8988T (cell line): Measurements from ENCODE around the gene FANCI.
A peak's percentile ranks its signal among the peaks of the same experiment; 100 is the strongest.

Experiments
- DNase-seq: peaks from one replicate; pipeline ENCODE4 v3.0.0; 2011

The FANCI gene

DNA sequence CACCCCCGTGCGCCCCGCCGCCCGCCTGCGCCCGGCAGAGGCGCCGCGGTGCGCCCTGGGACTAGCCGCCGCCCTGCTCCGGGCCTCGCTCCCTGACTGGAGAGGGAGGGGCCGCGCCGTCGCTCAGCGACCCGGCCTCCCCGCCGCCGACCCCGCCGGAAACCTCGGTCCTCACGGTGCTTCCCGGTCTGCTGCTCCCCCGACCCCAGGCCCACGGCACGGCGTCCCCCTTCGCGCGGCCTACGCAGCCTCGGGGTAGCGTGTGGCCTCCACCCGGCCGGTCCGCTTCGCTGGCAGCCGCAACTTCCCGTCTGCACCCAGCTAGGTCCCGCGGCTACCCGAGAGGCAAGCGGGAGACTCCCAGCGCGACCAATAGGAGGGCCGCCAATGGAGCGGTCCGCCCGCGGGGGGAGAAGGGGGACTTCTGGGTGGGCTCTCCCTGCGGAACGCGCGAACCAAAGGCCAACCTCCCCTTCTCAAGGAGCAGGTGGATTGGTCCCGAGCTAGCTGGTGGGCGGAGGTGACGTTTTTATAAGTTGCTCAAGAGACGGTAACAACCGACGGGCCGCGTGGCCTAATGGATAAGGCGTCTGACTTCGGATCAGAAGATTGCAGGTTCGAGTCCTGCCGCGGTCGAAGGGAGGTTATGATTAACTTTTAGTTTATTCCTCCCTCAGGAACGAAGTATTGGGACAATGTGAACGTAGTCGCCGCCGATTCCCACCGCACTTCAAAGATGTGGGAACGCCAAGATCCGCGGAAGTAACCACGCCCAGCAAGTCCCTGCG lies 90.9 kb downstream of the FANCI start, which contains the start of gene POLG:
TSS of gene POLG (minus strand) at position 315 of the 788 bp plus-strand sequence. CDS start 1,070 bp downstream, outside the sequence.
- DNase-seq, result peak; percentile 90

DNA sequence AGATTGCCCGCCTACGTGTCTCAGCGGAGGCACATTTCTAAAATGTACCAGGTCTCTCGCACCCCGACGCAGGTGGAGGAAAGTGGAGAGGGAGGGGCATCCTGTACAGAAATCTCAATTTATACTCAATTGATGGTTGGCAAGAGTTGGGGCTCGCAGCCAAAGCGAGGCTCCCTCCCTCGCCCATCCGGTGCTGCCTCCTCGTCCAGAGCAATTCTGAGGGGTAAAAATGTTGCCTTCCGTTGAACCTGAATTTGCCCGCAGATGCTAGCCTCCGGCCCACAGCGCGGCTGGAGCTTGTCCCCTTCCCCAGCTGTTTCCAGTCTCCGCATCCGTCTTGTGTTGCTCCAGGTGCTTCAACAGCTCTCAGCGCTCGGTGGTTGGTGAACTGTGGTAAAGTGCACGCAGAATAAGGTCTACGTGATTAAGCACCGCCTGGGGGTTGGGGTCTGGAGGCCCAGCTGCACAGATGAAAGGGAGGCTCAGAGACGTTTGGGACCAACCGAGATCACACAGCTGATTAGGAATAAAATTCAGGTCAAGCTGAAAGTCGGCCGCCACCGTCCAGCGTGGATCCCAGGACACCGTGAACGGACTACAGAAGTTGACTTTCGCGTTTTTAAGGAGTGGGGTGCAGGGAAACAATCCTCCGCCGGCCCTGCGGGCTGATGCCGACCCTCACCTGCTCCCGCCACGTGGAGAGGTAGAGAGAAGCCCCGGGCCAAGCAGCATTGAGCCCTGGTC lies 91.7 kb downstream of the FANCI start:
- DNase-seq, result no peak

DNA sequence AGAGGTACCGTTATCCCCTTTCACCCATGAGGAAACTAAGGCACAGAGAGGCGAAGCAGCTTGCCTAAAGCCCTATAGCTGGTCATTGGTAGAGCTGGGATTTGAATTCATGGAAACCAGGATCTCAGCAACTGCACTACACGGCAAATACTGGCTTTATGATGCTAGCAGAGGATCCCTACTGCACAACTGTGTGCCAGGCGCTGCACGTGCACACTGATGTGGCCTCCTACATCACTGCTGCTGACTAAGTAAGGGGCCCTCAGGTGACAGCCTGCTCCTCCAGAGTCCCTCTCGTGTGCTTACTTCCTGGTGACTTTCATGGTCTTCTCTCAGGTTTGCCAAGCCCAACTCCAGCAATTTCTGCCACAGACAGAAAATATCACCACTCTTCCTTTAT lies 94.3 kb downstream of the FANCI start:
- no peak for DNase-seq

DNA sequence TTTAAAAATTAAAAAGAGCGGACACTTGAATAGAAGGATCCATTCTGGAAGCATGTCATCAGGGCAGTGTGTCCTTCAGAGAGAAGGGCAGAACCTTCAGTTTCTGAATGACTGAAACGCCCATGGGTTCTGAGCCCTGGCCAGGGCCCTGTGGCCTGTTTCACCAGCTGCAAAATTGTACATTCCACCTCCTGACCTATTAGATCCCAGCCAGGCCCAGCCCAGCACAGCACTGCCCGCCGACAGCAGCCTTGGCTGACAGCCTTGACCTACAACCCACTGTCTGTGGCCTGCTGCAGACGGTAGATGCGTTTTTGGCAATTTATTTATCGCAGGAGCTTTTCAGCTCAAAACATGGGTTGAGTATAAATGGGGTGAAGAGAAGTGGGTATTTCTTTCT lies 96.8 kb downstream of the FANCI start:
- DNase-seq, result no peak

DNA sequence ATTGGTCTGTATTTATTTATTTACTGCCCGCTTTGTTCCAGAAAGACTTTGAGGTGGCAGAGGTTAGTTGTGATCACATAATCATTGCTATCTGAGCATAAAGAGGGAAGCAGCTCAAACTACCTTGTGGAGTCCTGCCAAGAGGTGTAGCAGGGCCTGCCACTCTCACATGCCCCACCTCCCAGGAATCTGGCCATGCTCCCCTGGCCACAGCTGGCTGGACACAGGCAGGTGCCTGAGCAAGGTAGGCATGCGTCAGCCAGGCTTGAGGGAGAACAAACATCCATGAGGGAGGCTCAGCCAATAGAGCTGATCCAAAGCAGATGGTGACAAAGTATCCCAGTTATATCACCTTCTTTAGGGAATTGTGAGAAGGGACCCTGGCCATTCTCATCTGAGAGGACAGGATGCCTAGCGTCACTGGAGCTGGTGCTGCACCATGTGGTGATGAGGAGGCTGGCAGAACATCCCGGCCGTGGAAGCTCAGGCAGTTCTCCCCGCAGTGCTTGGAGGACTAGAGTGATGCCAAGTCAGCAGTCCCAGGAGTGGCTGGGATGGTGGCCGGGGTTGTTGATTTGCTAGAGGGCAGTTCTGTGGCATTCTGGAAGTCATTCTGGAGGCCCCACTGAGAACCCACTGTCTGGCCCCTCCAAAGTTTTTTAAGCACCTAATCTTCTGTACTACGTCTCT lies 97.7 kb downstream of the FANCI start:
- no peak for DNase-seq

DNA sequence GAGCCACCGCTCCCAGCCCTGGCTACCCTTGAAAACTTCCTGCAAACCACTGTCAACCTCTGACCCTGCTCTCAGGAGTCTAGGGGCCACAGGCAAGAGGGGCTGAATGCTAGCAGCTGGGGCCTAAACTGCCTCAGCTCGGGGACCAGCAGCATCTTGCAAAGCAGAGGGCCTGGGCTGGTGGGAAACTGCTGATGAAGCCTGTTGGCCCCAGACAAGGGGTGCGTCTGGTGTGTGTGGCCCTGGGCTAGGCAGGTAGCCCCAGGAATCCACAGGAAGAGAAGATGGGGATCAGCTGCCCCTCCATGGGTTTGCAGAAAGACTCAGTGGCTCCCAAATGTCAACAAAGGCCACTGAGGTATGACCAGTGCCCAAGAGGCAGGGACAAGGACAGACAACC lies 99.1 kb downstream of the FANCI start:
- no peak for DNase-seq

DNA sequence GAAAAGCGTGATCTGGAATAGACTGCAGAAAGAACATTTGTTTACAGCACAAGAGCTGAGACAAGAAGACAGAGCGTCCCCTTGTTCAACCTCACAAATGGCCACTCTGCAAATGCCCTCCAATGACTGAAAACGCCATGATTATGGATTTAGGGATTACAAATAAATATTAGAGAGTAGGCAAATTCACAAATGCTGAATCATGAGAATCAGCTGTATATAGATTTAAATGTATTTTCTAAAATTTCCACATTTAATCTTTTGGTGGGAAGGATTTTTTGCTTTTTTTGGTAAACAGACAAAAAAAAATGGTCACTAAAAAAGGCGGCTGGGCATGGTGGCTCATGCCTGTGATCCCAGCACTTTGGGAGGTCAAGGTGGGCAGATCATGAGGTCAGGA lies 101.5 kb downstream of the FANCI start:
- DNase-seq, result no peak

DNA sequence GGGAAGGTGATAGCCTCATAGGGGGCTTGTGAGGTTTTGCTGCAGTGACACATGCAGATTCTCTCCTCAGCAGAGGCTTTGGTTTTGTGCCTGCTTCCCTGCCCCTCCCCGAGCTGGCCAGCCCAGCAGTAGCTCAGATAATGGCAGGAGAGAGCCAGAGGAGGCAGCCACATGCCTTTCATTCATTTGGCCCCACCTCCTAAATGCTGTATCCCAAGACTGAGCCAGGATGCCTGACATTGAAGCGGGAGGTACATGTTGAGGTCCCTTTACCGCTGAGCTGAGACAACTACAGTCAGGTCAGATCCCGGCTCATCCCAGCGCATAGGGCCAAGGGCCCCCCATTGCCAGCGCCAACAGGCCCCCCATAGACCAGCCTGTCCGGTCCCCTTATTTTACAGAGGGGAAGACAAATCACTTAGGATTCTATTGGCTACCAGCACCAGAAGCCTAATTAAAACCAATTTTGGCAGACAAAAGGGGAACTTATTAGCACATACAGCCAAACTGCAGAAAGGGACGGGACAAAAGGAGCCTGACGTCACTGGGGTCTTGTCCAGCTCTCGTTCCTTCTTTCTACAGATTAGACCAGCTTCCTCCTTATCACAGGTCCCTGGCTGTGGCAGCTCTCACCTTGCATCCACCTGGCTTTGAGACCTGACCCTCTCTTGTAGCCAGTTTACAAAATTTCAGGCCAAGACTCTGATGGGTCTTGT lies 102.9 kb downstream of the FANCI start:
- DNase-seq, result no peak

DNA sequence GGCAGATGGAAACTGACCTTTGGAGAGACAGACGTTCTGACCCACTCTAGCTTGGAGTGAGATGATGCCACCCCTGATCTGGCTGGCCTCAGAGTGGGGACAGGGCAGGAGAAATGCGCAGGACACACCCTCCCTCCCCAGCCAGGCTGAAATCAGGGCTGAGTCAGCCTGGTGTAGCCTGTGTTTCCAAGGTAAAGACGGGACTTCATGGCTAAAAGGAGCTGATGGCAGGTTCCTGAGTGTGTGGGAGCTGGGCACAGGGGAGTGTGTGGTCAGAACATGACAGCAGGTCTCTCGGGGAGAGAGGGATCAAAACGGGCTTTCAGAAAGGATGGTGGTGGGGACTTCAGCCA lies 105.4 kb downstream of the FANCI start:
- no peak for DNase-seq

DNA sequence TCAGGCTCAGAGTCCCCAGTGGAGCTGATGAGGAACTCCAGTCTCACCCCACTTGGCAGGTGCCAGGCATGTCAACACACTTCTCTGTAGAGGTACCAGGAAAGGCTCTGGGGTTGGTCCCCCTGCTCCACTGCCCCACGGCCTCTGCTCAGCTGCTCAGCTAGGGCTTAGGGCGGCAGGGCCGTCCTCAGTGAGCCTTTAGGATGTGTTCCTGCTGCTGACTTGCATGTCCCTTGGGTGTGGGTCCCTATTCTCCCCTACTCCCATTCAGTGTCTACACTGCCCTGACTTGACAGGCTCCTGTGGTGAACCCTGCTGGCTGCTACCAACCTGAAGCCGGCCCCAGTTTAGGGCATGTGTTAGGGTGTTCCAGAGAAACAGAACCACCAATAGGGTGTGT lies 108.7 kb downstream of the FANCI start:
- no peak for DNase-seq

DNA sequence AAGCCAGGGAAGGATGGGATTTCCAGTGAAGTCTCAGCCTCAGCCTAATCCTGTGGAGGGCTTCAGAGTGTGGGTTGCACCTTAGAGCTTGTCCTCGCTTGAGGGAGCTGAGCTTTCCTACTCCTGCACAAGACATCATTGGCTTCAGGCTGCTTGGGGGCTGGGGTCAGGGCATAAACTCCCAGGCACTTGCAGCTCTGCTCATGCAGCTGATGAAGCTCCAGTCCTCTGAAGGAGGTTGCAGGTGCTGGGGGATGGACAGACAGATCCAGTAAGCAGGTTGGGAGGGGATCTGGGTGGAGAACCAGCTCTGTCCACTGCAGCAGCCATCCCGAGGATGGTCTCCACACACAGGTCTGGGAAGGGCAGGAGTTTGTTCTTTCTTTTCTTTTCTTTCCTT lies 110.2 kb downstream of the FANCI start:
- DNase-seq, result no peak

DNA sequence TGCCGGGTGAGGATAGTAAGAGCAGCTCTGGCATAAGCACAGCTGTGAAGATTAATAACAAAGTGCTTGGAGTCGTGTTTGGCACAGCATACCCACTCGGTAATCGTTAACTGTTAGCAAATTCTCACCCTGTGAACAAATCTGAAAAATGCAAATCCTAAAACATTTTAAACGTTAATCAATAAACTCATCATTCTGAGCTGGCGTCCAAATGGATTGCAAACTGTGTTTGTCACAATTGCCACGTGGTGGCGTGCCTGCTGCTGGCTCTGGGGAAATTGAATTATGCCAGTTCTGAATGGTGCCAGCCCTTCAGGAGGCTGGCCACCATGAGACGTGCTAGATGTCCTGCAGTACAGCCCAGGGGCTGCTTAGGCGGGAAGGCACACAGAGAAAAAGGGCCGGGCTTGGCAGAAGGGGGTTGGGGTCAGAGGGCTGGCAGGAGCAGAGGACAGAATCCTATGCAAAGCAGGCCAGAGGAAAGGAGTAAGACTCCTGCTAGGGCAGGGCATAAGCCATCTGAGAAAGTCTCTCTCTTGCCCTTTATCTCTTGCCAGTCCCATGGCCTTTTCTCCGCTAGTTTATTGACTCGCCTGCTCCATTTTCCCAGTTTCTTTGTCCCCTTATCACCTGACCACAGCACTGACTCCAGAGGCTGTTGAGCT lies 113.0 kb downstream of the FANCI start:
- no peak for DNase-seq

DNA sequence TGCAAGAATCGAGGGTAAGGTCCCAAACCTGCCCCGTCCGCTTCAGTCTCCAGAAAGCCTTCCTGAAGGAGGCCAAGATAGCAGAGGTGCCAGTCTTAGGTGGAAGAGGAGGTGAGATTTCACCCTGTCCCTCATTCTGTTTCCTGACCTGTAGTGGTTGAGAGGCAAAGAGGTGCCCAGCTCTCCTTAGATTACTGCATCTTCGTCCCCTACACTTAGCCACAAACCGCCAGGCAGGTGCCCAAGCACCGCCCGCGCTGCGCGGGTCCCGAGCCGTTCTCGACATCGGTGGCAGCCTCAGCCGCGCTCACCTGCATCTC lies 114.6 kb downstream of the FANCI start:
- peak; percentile 79 for DNase-seq

DNA sequence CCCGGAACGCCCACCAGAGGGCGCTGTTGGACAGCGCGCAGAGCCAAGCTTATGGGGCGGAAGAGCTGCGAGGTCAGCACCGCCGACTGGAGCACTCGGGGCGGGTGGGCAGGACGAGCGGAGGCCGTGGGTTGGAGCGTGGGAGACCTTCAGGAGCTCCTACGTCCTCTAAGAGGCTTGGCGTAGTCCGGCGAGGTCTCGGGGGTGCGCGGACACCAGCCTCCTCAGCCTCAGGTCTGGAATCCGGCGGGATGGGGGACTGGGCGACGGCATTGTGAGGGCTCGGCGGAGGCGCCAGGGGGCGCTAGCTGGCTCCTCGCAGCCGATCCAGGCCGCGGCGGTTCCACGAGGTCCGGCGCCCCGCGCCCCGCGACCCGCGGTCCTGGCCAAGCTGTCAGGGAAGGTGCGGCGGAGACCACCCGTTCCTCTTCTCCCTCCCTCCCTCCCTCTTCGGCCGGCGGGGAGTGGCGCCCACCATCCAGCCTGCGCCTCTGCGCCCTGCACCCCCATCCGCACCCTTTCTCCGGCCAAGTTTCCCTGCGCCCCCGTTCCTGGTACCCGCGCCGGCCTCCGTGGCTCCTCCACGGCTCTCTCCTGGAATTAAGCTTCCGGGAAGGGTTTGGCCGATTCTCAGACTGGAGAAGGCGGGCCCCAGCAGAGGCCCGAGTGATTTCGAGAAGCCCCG lies 115.1 kb downstream of the FANCI start:
- peak; percentile 89 for DNase-seq

DNA sequence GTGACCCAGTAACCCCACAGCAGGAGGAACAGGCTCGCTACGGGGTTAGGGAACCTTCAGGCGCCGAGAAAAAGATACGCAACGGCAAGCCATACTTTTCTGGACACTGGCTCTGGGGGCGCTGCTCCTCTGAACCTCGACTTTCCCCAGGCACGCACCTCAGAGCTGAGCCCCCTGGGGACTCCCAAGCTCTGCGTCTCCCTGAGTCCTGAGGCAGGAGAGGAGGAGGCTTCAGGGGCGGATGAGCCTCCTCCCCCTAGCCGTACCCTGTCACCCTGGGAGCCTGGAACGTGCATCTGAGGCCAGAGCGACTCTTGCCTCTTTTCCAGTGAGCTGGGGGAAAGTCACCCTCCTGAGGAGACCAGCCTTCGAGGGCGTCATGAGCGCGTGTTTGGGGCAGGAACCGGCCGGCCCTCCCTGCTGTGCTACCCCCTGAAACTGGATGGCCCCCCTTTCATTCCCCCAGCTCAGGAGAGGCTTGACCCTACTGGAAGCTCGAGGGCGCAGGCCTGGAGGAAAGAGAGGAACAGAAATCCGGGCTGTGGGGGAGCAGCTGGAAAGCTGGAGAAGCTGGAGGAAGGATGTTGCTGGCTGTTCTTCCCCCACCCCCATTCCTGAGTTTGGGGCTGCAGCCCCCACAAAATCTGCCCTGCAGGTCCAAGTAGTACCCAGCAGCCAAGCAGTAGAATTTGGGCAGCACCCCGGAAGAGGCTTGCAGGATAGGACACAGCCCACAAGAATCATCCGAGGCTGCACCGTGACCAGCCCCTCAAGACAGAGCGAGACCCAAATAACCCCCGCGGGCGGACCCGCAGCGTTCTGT lies 115.9 kb downstream of the FANCI start:
- no peak for DNase-seq

DNA sequence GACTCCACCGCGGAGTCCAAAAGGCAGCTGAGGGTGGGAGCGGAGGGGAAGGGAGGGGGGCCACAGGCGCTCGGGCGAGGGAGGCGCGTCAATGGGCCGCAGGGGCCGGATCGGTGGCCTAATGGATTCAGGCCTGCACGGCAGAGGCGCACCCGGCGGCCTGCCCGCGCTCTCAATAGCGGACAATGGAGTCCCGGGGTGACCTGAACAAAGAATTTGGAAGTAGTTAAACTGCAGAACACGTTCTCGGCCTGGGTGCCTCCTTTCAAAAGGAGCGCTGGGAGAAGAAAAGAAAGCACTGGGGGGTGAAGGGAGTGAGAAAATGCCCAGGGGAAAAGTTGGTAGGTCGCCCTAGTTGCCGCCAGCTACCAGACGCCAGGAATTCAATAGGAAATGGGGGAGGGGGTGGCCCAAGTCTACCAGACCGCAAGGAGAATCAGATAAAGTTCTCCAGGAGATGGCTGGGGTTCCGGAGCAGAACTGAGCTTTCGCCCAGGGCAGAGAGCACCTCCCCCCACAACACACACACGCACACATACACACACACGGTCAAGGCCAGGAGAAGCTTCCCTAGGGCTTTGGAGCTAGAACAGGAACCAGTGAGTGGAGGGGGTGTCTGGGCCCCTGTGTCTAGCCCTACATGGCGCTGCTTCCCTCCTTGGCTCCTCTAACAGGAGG lies 116.7 kb downstream of the FANCI start:
- DNase-seq, result no peak

DNA sequence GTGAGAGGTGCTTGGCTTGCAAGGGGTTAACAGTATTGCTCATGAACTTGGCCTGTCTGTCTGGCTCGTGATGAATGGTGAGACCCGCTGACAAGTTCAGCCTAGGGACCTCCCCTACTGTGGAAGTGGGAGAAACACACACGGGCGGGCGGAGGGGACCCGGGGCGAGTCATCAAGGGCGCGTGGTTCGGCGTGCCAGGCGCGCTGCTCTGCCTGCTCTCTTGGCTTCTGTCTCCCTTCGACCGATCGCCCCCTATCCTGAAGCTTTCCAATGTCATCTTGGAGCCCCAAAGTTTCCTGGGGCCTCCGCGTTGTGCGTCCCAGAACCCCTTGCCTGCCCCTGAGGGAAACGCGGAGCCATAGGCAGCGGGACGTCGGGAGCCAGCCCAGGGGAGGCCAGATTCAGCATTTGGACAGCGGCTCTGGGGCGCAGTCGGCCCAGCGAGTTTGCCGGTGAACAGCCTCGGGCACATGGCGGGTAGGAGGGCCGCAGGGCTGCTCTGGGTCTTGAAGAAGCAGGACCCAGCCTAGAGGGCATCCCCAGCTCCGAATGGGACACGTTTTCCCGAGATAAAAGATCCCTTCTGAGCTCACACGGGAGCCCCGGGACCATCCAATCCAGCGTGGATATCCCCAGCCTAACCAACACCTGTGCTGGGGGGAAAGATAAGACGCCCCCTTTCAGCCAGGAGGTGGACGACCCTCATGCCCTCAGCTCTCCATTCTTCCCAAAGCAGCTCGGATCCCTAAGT lies 117.8 kb downstream of the FANCI start:
- DNase-seq, result peak; percentile 98

DNA sequence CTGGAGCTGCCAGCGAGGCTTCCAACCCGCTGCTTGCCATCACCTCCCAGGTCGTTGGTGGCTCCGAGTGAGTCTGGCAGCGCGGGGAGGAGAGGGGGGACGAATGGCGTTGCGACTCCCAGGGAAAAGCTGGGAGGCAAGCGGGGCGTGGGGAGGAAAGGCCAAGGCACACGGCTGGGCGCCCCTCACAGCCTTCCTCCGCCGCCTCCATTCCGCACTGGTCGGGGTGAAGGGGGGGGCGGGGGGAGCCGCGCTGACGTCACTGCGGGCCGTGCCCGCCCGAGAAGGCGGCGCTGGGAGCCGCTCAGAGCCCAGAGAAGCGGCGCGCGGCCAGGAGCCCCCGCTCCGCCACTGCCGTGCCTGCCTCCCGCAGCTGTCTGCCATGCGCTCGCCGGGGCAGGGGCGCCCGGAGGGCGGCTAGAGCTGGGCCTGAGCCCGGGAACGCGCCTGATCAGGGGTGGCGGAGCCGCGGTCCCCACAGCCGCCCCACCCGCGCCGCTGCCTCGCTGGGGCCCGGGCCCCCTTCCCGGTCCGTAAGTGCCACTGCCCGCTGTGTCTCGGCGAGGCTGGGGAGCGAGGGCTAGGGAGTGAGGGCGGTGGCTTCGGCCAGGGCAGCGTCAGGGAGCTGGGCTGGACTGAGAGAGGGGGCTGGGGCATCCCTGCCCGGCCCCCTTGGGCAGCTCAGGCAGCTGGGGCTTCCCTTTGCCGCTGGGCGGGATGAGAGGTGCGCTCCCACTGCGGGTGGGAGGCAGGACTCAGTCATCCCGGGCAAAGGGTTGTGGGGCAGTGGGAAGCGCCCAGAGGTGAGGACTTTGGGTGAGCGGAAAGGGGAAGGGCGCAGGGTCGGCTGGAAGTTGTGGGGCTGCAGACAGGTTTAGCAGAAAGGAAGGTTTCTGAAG lies 118.7 kb downstream of the FANCI start:
- no peak for DNase-seq

DNA sequence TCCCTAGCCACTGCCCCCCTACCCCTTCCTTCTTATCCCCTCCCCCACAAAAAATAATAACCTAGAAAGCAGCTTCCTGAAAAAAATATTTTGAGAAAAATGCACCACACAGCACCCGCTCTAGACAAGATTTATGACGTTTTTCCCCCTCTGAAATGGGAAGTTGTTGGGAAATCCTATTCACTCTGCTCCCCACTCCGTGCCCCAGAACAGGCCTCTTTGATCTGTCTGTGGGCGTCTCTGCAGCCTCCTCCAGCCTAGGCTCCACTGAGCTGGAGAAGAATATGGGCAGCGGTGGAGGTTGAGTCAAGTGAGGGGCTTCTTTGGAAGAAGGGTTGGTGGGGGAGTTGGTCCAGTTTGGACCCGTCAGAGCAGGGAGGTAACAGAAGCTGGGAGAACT lies 119.4 kb downstream of the FANCI start:
- DNase-seq, result no peak
